A673 (cell line): ENCODE data around the gene CDK5R2.
A peak's percentile ranks its signal among the peaks of the same experiment; 100 is the strongest.

Experiments
- EZH2 ChIP-seq: fragments of 200-600 bp; sonication (generic); IDR thresholded peaks from 2 replicates; pipeline ENCODE4 v1.6.1; 2017; ENCODE audit warnings: borderline replicate concordance, low read depth, mild to moderate bottlenecking, mixed read lengths, antibody characterized with exemption, low read length; ENCODE audit not compliant: poor library complexity, severe bottlenecking
- TF ChIP-seq, protein P1 (sequence below): fragments of 300-800, 200-600 bp; sonication (generic); conservative IDR thresholded peaks from 2 replicates; pipeline ENCODE4 v1.5.1; 2017; ENCODE audit warnings: low read depth, mild to moderate bottlenecking, antibody characterized with exemption, low read length, moderate library complexity, mixed read lengths

DNA sequence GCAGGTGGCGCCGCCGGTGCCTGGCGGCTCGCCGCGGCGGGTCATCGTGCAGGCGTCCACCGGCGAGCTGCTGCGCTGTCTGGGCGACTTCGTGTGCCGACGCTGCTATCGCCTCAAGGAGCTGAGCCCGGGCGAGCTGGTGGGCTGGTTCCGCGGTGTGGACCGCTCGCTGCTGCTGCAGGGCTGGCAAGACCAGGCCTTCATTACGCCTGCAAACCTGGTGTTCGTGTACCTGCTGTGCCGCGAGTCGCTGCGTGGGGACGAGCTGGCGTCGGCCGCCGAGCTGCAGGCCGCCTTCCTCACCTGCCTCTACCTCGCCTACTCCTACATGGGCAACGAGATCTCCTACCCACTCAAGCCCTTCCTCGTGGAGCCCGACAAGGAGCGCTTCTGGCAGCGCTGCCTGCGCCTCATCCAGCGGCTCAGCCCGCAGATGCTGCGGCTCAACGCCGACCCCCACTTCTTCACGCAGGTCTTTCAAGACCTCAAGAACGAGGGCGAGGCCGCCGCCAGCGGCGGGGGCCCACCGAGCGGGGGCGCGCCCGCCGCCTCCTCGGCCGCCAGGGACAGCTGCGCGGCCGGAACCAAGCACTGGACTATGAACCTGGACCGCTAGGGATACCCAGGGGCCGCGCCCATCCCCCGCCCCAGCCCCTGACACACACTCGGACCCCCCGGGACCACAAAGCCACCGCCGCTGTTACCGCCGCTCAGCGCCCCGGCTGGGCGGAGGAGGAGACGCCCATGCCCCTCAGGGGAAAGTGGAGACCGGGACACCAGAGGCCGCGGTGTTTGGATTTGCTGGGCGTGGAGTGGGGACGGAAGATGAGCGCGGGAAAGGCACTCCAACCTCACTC lies 1.1 kb downstream of the CDK5R2 start:
- TF ChIP-seq, protein P1, sequence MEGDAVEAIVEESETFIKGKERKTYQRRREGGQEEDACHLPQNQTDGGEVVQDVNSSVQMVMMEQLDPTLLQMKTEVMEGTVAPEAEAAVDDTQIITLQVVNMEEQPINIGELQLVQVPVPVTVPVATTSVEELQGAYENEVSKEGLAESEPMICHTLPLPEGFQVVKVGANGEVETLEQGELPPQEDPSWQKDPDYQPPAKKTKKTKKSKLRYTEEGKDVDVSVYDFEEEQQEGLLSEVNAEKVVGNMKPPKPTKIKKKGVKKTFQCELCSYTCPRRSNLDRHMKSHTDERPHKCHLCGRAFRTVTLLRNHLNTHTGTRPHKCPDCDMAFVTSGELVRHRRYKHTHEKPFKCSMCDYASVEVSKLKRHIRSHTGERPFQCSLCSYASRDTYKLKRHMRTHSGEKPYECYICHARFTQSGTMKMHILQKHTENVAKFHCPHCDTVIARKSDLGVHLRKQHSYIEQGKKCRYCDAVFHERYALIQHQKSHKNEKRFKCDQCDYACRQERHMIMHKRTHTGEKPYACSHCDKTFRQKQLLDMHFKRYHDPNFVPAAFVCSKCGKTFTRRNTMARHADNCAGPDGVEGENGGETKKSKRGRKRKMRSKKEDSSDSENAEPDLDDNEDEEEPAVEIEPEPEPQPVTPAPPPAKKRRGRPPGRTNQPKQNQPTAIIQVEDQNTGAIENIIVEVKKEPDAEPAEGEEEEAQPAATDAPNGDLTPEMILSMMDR, result no peak
- peak; percentile 97 for TF ChIP-seq EZH2
